K562 (cell line): ENCODE results near the gene PFKP. TPM values are rescaled to one million over a fixed set of nuclear protein-coding genes. Genes with fewer than 3 reads are reported as not detected.

Experiments used
- polyA plus RNA-seq, 8 experiments: library from polyadenylated mRNA; depleted of rRNA in 4 of 8; stranded (reverse) in 5 of 8; unstranded in 3 of 8; fragments of >200 nt; fragmentation: Nextera tagmentation in 2 of 8; fragmentation: Illumina TruSeq in 1 of 8; extraction: Ambion mirVana in 2 of 8; extraction: Trizol in 1 of 8; gene quantifications; 2 replicates each; pipeline versions ENCODE4 v1.2.1 to v1.2.3, GENCODE V29; 2011 to 2014; ENCODE audit warnings: inconsistent platforms in 1 of 8, missing spikeins in 1 of 8
- total RNA-seq, 7 experiments: library from RNA; depleted of rRNA in 6 of 7; stranded (reverse); fragments of >200 nt in 6 of 7; fragmentation: Illumina TruSeq in 2 of 7; extraction: Trizol in 2 of 7; gene quantifications; 2 replicates each; pipeline versions ENCODE4 v1.2.1 to v1.2.3, GENCODE V29; 2011 to 2021; ENCODE audit warnings: low replicate concordance in 1 of 7

PFKP gene
- total and polyA plus RNA-seq, 9 of the 15 experiments (the other 6 are each of a cell fraction or from before 2014, with no cell fraction given), result 23.5 to 116 (median 62.1) TPM

Other genes with a start within 250 kb of the PFKP start
- gene PITRM1, start 105.2 kb downstream of the PFKP start, total RNA-seq (2014; rRNA removed), result 44.0 and 48.8 TPM in 2 replicates
- gene PITRM1, start 105.2 kb downstream of the PFKP start, total RNA-seq (2014; rRNA removed; fragmentation: Illumina TruSeq; extraction: Trizol), result 37.2 and 39.7 TPM in 2 replicates
- gene PITRM1, start 105.2 kb downstream of the PFKP start, total RNA-seq (2015; rRNA removed; fragmentation: Illumina TruSeq; extraction: Trizol), result 43.6 and 47.2 TPM in 2 replicates
- 63.4 and 70.4 TPM in 2 replicates for gene PITRM1, start 105.2 kb downstream of the PFKP start, total RNA-seq (2021)
- gene PITRM1, start 105.2 kb downstream of the PFKP start, polyA plus RNA-seq (2011; rRNA removed), result 36.9 and 47.9 TPM in 2 replicates
- 60.4 and 69.6 TPM in 2 replicates for gene PITRM1, start 105.2 kb downstream of the PFKP start, polyA plus RNA-seq (2014; fragmentation: Illumina TruSeq; extraction: Trizol)
- 10 to 100 TPM; 21.1 to 29.2 TPM for gene PITRM1, start 105.2 kb downstream of the PFKP start, polyA plus RNA-seq (2014; fragmentation: Nextera tagmentation; extraction: Ambion mirVana)
- gene PITRM1, start 105.2 kb downstream of the PFKP start, polyA plus RNA-seq (2014; rRNA removed), result 34.2 and 35.0 TPM in 2 replicates